ENCODE measurements around the gene RNF114. TPM values are rescaled to one million over a fixed set of nuclear protein-coding genes. Genes with fewer than 3 reads are reported as not detected.

The RNF114 gene
- total and polyA plus RNA-seq, 7 donors, result 59.5 to 151 (median 121) TPM

DNA sequence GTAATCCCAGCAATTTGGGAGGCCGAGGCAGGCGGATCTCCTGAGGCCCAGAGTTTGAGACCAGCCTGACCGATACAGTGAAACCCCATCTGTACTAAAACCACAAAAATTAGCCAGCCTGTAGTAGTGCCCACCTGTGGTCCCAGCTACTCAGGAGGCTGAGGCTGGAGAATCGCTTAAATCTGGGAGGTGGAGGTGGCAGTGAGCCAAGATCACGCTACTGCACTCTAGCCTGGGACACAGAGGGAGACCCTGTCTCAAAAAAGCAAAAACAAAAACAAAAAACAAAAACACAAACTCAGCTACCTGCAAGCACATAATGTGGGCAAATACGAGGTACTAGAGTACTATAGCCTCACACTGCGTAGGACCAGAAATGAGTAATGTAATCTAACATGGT, 17.2 kb upstream of the RNF114 start:
- Histone ChIP-seq H3K27ac (no peak overlapping the region), H3K36me3 (no peaks in the 10 kb centered on the region), H3K9me3 (no peaks in the 10 kb centered on the region), H3K27me3 (no peaks in the 10 kb centered on the region), H3K4me1 (peaks cover 0 to 19% (median 12%) of the 10 kb centered on the region in 4 donors), H3K4me3 (no peak overlapping the region)
- intact Hi-C loops (cut with DNase I), result loop anchor here (10.0 kb wide), 1 partner anchor 284 kb away; no protein-coding TSS in a partner anchor
- TF ChIP-seq POLR2A (IDR thresholded peaks at IDR 0.05) (no peak), EP300 (IDR thresholded peaks at IDR 0.05) (no peak), POLR2AphosphoS5 (IDR thresholded peaks at IDR 0.05) (no peak)
- TF ChIP-seq, protein P1, sequence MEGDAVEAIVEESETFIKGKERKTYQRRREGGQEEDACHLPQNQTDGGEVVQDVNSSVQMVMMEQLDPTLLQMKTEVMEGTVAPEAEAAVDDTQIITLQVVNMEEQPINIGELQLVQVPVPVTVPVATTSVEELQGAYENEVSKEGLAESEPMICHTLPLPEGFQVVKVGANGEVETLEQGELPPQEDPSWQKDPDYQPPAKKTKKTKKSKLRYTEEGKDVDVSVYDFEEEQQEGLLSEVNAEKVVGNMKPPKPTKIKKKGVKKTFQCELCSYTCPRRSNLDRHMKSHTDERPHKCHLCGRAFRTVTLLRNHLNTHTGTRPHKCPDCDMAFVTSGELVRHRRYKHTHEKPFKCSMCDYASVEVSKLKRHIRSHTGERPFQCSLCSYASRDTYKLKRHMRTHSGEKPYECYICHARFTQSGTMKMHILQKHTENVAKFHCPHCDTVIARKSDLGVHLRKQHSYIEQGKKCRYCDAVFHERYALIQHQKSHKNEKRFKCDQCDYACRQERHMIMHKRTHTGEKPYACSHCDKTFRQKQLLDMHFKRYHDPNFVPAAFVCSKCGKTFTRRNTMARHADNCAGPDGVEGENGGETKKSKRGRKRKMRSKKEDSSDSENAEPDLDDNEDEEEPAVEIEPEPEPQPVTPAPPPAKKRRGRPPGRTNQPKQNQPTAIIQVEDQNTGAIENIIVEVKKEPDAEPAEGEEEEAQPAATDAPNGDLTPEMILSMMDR (IDR thresholded peaks at IDR 0.05), result no peak
- peak; percentile 33 for DNase-seq
- 81% methylated on average over 7 of the region's 7 CpGs for WGBS, 2 donors

DNA sequence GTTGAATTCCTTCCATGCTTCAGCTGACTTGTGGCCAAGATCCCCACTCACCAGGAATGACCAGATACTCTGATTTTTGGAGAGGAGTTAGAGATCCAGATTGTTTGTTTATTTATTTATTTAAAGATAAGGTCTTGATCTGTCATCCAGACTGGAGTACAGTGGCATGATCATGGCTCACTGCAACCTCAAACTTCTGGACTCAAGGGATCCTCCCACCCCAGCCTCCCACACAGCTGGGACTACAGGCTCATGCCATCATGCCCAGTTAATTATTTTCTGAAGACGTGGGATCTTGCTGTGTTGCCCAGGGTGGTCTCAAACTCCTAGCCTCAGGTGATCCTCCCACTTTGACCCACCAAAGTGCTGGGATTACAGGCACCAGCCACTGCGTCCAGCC, 16.7 kb upstream of the RNF114 start:
- TF ChIP-seq, protein P1 (IDR thresholded peaks at IDR 0.05), result no peak
- TF ChIP-seq POLR2AphosphoS5 (IDR thresholded peaks at IDR 0.05) (no peak), POLR2A (IDR thresholded peaks at IDR 0.05) (no peak), EP300 (IDR thresholded peaks at IDR 0.05) (no peak)
- H3K9me3 ChIP-seq, result no peaks in the 10 kb centered on the region
- no peaks in the 10 kb centered on the region for H3K27me3 ChIP-seq
- H3K4me1 ChIP-seq, result peaks cover 0 to 15% (median 8%) of the 10 kb centered on the region in 4 donors
- no peak overlapping the region for H3K27ac ChIP-seq
- 92 to 93% methylated on average over 2 of the region's 2 CpGs for WGBS, 2 donors
- intact Hi-C loops (cut with DNase I), result loop anchor here (10.0 kb wide), 1 partner anchor 285 kb away; no protein-coding TSS in a partner anchor
- DNase-seq, result peak; percentile 3
- no peaks in the 10 kb centered on the region for H3K36me3 ChIP-seq
- no peak overlapping the region for H3K4me3 ChIP-seq

DNA sequence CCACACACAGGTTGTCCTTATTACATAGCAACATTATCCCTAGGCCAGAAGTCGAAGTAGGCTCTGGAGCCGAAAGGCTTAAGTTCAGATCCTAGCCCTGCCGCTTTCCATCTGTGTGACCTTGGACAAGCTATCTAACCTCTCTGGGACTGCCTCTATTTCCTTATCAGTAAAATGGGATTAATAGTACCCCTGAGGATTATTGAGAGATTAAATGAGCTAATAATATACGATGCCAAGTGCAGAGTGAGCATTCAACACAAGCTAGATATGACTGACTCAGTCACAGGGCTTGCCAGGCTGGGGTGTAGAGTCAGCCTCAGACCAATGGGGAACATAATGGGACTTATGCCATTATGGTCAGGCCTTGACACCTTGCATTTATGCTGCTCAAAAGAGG, 11.9 kb upstream of the RNF114 start:
- peak; percentile 17 for DNase-seq
- Histone ChIP-seq H3K4me3 (no peak overlapping the region), H3K27me3 (no peaks in the 10 kb centered on the region), H3K27ac (no peak overlapping the region), H3K36me3 (no peaks in the 10 kb centered on the region), H3K4me1 (peaks cover 0 to 11% (median 7%) of the 10 kb centered on the region in 4 donors), H3K9me3 (no peaks in the 10 kb centered on the region)
- 92 to 94% methylated on average over 4 of the region's 4 CpGs for WGBS, 2 donors
- TF ChIP-seq, protein P1 (IDR thresholded peaks at IDR 0.05), result no peak
- TF ChIP-seq POLR2A (IDR thresholded peaks at IDR 0.05) (no peak), POLR2AphosphoS5 (IDR thresholded peaks at IDR 0.05) (no peak), EP300 (IDR thresholded peaks at IDR 0.05) (no peak)
- intact Hi-C loops (cut with DNase I), result no loop called here

DNA sequence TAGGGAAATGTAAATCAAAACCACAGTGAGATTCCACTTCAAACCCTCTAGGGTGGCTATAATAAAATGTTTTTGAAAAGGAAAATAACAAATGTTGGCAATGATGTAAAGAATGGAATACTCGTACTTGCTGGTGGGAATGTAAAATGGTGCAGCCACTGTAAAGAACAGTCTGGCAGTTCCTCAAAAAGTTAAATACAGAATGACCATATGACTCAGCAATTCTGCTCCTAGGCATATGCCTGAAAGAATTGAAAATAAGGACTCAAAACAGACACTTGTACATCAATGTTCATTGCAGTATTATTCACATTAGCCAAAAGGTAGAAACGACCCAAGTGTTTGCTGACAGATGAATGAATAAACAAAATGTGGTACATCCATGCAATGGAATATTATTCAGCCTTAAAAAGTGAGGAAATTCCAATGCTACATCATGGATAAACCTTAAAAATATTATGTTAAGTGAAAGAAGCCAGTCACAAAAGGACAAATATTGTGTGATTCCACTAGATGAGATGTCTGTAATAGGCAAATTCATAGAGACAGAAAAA, 10.2 kb upstream of the RNF114 start:
- no peak overlapping the region for H3K27ac ChIP-seq
- intact Hi-C loops (cut with DNase I), result no loop called here
- peaks cover 0 to 11% (median 7%) of the 10 kb centered on the region in 4 donors for H3K4me1 ChIP-seq
- DNase-seq, result no peak
- TF ChIP-seq POLR2A (IDR thresholded peaks at IDR 0.05), result no peak
- TF ChIP-seq EP300 (IDR thresholded peaks at IDR 0.05), result no peak
- TF ChIP-seq, protein P1 (IDR thresholded peaks at IDR 0.05), result no peak
- no peaks in the 10 kb centered on the region for H3K27me3 ChIP-seq
- no peaks in the 10 kb centered on the region for H3K36me3 ChIP-seq
- 75 to 80% methylated on average over 2 of the region's 2 CpGs for WGBS, 2 donors
- no peaks in the 10 kb centered on the region for H3K9me3 ChIP-seq
- no peak overlapping the region for H3K4me3 ChIP-seq
